CD4-positive, alpha-beta T cell treated with Interleukin-12 subunit alpha and Interleukin-12 subunit beta, for 1 hour (primary cell): ENCODE data around the gene ZNF318.
A peak's percentile ranks its signal among the peaks of the same experiment; 100 is the strongest.
"Not testable (repeated sequence)": the region's sequence is repeated elsewhere in the genome, so short reads cannot be mapped to it uniquely, and the experiment has no call there.

ENCODE experiments used
- DNase-seq: peaks from one replicate; pipeline ENCODE4 v3.0.0-alpha.2; 2020

The ZNF318 gene

DNA sequence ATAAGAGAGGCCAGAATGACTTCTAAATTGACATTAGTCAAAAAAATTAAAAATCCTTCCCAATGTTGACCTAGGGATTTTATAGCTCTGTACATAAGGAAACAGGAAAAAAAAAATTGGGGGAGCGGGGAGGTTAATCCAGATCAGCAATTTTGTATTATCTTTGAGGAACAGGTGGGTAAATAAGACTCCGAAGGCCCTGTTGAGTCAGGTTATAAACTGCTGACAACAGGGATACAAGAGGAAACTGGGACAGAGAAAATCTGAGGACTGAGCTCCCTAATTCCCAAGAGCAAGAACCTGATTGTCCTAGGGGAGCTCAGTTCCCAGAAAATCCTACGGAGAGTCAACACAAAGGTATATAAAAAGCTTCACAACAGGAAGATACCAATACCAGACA, 34.0 kb downstream of the ZNF318 start:
- DNase-seq: no peak

GRCh38 chr6:43334466-43335095, 34.9 kb downstream of the ZNF318 start:
- peak; percentile 19 for DNase-seq

GRCh38 chr6:43331891-43332290, 37.6 kb downstream of the ZNF318 start:
- DNase-seq: peak; percentile 8

DNA sequence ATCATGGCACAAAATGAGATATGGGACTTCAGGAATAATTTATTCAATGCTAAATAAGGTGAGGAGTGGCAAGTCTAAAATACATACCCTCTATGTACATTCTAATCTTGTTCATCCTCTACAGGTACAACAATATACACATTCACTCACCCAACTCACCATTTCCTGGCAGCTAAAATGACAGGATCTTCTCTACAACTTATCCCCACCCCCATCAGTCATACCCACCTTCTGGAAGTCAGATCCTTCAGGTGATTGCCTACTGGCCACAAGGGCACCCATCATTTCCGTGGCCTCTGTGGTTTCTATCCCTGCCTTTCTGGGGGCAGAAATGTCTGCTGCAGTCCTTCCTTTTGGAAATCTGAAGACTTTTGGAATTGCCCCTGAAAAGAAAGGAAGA, 38.0 kb downstream of the ZNF318 start:
- peak; percentile 3 for DNase-seq

GRCh38 chr6:43328528-43328927, 40.9 kb downstream of the ZNF318 start:
- DNase-seq: no peak

GRCh38 chr6:43325876-43326275, 43.6 kb downstream of the ZNF318 start:
- no peak for DNase-seq

- no peak for DNase-seq
These were observed 51.4 kb downstream of the ZNF318 start for GRCh38 chr6:43318011-43318410.

- no peak for DNase-seq
These were observed 55.6 kb downstream of the ZNF318 start for GRCh38 chr6:43313813-43314212.

DNA sequence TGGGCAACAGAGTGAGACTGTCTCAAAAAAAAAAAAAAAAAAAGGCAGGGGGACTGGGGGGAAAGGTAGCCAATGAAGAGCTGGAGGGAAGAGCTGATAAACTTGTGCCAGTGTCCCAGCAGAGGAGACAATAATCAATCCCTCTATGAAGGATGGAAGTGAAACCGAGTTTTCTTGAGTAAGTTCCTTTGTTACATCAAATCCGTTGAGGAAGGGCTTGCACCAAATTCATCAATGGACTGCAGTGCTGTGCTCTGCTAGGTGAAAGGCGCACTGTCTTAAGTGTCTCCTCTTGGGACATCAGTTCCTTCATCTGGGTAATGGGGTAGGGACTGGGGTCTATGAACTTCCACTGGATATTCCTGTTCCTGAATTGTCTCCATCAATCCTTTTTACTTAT, 57.8 kb downstream of the ZNF318 start:
- DNase-seq: no peak

- no peak for DNase-seq
These were observed 58.8 kb downstream of the ZNF318 start for GRCh38 chr6:43310624-43311023.

- DNase-seq: no peak
These were observed 59.3 kb downstream of the ZNF318 start for GRCh38 chr6:43310134-43310533.

GRCh38 chr6:43308990-43309477, 60.4 kb downstream of the ZNF318 start:
- DNase-seq: no peak

DNA sequence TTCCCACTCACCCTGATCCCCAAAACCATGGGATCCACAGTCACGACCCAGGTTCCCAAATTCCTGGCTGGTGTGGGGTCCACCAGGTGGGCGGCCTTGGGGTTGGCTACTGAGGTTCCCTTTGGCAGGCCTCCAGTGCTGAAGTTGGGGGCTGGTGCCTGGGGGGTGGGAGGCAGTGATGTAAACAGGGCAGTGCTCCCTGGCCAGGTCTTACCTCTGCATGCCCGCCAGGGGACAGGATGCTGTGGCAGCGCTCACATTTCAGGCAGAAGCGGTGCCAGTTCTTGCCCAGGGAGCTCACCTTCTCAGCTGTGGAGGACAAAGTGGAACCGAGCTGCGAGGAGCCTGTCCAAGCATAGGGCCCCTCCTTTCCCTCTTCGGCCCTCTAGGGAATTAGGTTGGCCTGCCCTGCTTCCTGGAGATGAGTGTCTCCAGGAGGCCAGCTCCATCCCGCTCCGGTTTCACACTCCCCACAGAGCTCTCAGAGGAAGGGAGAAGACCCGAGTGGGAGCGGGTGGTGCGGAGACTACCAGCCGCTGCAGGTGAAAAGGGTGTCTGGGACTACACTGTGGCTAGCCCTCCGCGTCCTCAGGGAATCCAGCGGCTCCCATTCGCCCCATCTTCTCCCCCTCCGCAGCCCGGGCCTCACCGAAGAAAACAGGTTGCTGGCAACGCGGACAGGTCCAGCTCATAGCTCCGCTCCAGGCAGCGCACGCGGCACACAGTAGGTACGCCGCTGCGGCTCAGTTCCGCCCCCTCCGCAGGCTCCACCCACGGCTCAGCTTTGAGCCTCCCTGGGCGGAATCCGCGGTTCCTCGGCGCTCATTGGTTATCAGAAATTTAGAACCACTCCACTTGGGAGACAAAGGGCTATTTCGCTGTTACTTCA, 61.1 kb downstream of the ZNF318 start, which contains the start of gene CRIP3:
TSS of gene CRIP3 (minus strand) at position 726 of the 889 bp plus-strand sequence. CDS start at position 692, 34 bp downstream.
- DNase-seq: peak; percentile 55

GRCh38 chr6:43307451-43308100, 61.9 kb downstream of the ZNF318 start:
- DNase-seq: no peak

DNA sequence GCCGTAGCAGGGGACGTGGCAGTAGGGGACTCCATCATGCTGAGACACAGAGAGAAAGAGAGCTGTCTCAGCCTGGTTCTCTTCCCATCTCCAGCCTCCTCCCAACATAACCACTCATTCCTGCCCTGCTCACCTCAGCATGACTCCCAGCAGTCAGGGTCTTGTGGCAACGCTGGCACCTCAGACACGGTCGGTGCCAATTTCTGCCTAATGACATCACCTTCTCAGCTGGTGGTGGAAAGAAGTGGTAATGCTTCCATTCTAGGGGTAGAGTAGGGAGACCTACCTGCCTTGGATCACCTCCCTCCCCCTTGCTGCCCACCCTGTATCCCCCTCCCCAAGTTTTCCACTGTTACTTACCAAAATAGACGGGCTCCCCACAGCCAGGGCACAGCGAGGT, 63.4 kb downstream of the ZNF318 start:
- DNase-seq: no peak

DNA sequence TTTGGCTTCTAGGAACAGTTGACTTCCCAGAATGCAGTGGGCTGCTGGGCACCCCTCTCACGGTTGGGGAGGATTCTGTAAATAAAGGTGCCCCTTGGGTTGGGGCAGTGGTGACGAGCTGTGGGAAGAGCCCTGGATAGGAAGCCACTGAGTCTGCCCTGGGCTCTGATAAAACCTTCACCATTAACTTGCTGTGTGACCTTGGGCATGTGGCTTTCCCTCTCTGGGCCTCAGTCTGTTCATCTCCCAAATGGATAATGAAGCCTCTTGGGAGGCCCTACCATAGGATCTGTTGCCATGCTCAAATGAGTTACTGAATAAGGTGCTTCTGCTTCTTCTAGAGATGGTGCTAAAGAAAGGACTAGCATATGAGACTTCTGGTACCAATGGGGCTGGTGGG, 64.6 kb downstream of the ZNF318 start:
- DNase-seq: no peak

DNA sequence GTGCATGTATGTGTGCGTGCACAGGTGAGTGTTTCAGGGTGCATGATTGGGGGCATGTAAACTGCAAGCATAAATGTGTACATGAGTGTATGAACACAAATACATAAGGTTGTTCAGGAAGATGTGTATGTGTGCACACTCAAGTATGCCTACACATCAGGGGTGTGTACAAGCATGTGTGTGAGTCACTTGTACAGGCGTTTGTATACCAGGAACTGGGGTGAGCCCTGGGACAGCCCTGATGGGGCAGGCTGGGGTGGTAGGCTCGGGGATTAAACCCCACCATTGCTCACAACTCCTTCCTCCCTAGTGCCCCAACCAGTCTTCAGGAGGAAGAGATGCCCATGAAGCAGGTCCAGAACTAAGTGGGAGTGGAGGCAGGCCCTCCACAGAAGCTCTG, 65.1 kb downstream of the ZNF318 start:
- DNase-seq: no peak

GRCh38 chr6:43303751-43304331, 65.6 kb downstream of the ZNF318 start:
- DNase-seq: no peak

GRCh38 chr6:43303006-43303405, 66.4 kb downstream of the ZNF318 start:
- DNase-seq: not testable (repeated sequence)

- no peak for DNase-seq
These were observed 67.3 kb downstream of the ZNF318 start for GRCh38 chr6:43302126-43302525.

DNA sequence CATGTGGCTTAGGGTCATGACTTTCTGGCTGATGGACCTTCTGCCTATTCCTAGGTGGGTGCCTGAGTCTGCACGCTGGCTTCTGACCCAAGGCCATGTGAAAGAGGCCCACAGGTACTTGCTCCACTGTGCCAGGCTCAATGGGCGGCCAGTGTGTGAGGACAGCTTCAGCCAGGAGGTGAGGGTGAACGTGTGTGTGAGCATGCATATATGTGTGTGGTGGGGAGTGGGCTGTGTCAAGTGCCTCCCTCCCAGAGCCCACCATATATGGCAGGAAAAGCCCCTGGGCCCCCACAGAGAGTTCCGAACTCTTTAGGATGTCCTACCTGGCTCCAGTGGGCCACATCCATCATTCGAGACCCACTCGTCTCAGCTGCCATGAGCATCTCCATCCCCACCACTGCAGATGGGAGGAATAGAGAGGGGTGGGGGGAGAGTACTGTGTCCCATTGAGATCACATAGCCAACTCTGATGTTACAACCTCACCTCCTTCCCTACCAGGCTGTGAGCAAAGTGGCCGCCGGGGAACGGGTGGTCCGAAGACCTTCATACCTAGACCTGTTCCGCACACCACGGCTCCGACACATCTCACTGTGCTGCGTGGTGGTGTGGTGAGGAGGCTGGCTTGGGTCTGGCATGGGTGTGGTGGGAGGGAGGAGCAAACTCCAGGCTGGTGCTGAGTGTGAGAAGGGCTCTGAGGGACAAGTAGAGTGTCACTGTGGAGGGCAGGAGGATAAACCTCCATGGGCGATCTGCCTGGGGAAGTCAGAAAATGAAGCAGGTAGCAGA, 68.2 kb downstream of the ZNF318 start:
- no peak for DNase-seq
